Neuronal stem cell (in vitro differentiated cells): ENCODE data around the gene SMCO2.

Experiments used
- DNase-seq: peaks from one replicate; pipeline ENCODE4 v3.0.0-alpha.2; 2013; ENCODE audit warnings: low spot score
- H2AFZ ChIP-seq: one replicate; pipeline ENCODE4 v1.6.1; 2013; ENCODE audit warnings: mild to moderate bottlenecking, low read length, inconsistent platforms
- H2AK5ac ChIP-seq: 2 replicates; pipeline ENCODE4 v1.6.1; 2013; ENCODE audit warnings: low read depth, mild to moderate bottlenecking, inconsistent platforms, low read length, moderate library complexity, mixed read lengths
- H2BK120ac ChIP-seq: 2 replicates; pipeline ENCODE4 v1.6.1; 2013; ENCODE audit warnings: low read depth, mild to moderate bottlenecking, inconsistent platforms, low read length, moderate library complexity, mixed read lengths
- H2BK12ac ChIP-seq: one replicate; pipeline ENCODE4 v1.6.1; 2013; ENCODE audit warnings: low read length, inconsistent platforms
- H2BK15ac ChIP-seq: 2 replicates; pipeline ENCODE4 v1.6.1; 2013; ENCODE audit warnings: mild to moderate bottlenecking, low read length, inconsistent platforms, mixed read lengths
- H2BK5ac ChIP-seq: one replicate; pipeline ENCODE4 v1.6.1; 2013; ENCODE audit warnings: inconsistent platforms, mild to moderate bottlenecking, low read length, moderate library complexity
- H3K14ac ChIP-seq: one replicate; pipeline ENCODE4 v1.6.1; 2013; ENCODE audit warnings: low read length, inconsistent platforms
- H3K18ac ChIP-seq: 2 replicates; pipeline ENCODE4 v1.6.1; 2013; ENCODE audit warnings: low read length, inconsistent platforms
- H3K23ac ChIP-seq: 2 replicates; pipeline ENCODE4 v1.6.1; 2013; ENCODE audit warnings: low read depth, mild to moderate bottlenecking, mixed read lengths, low read length, inconsistent platforms; ENCODE audit not compliant: poor library complexity
- H3K27ac ChIP-seq: replicated peaks from 3 replicates; pipeline ENCODE4 v1.5.1; 2013; ENCODE audit warnings: low read length, inconsistent platforms
- H3K27me3 ChIP-seq, 3 experiments: 2 replicates each; pipeline ENCODE4 v1.6.1; 2013; ENCODE audit warnings: low read length in 3 of 3, mild to moderate bottlenecking in 2 of 3, inconsistent platforms in 1 of 3, low read depth in 1 of 3, mixed read lengths in 1 of 3, moderate library complexity in 1 of 3; ENCODE audit not compliant: control insufficient read depth in 3 of 3, insufficient read depth in 3 of 3
- H3K36me3 ChIP-seq, 2 donors: replicated peaks in 1 of 2; 2 replicates each; pipeline ENCODE4 v1.6.1; 2013; ENCODE audit warnings: low read length in 2 of 2; ENCODE audit not compliant: control insufficient read depth in 2 of 2, insufficient read depth in 2 of 2
- H3K4ac ChIP-seq: 2 replicates; pipeline ENCODE4 v1.6.1; 2013; ENCODE audit warnings: inconsistent platforms, mild to moderate bottlenecking, low read length, moderate library complexity
- H3K4me1 ChIP-seq, 2 donors: 1 replicate in 1 of 2; 2 replicates in 1 of 2; pipeline ENCODE4 v1.6.1; 2013; ENCODE audit warnings: low read length in 2 of 2, low read depth in 1 of 2; ENCODE audit not compliant: control insufficient read depth in 2 of 2, insufficient read depth in 1 of 2
- H3K4me2 ChIP-seq: one replicate; pipeline ENCODE4 v1.6.1; 2013; ENCODE audit warnings: mild to moderate bottlenecking, low read length, inconsistent platforms; ENCODE audit not compliant: insufficient read depth, poor library complexity, severe bottlenecking
- H3K4me3 ChIP-seq, 2 donors: 2 replicates each; pipeline ENCODE4 v1.5.1; 2013; ENCODE audit warnings: low read length in 2 of 2, mild to moderate bottlenecking in 2 of 2, inconsistent platforms in 1 of 2, moderate library complexity in 1 of 2
- H3K79me1 ChIP-seq: one replicate; pipeline ENCODE4 v1.6.1; 2013; ENCODE audit warnings: low read depth, mild to moderate bottlenecking, inconsistent platforms, low read length, moderate library complexity
- H3K9ac ChIP-seq: one replicate; pipeline ENCODE4 v1.6.1; 2013; ENCODE audit warnings: mild to moderate bottlenecking, low read depth, low read length, inconsistent platforms; ENCODE audit not compliant: poor library complexity
- H3K9me3 ChIP-seq, 2 donors: replicated peaks in 1 of 2; 2 replicates each; pipeline versions ENCODE3 to v1.6.1; 2013; ENCODE audit warnings: low read length in 2 of 2, mild to moderate bottlenecking in 2 of 2, inconsistent platforms in 1 of 2, low read depth in 1 of 2, mixed read lengths in 1 of 2, moderate library complexity in 1 of 2; ENCODE audit not compliant: control insufficient read depth in 2 of 2, insufficient read depth in 1 of 2
- H4K8ac ChIP-seq: one replicate; pipeline ENCODE4 v1.6.1; 2013; ENCODE audit warnings: low read depth, mild to moderate bottlenecking, inconsistent platforms, low read length, moderate library complexity
- H4K91ac ChIP-seq: one replicate; pipeline ENCODE4 v1.6.1; 2013; ENCODE audit warnings: low read length, low read depth, mild to moderate bottlenecking, inconsistent platforms; ENCODE audit not compliant: poor library complexity
- WGBS, 2 donors: extraction: QIAGEN DNeasy Blood & Tissue Kit; methylation state at CpG; one replicate each; pipeline ENCODE4 v1.1.7; 2013; ENCODE audit warnings: missing lambda C conversion rate in 2 of 2, mixed read lengths in 1 of 2; ENCODE audit not compliant: insufficient read length in 2 of 2, insufficient replicate concordance in 1 of 2; ENCODE audit errors: extremely low coverage in 2 of 2; 5-methylcytosine and 5-hydroxymethylcytosine counted together

SMCO2 gene

DNA sequence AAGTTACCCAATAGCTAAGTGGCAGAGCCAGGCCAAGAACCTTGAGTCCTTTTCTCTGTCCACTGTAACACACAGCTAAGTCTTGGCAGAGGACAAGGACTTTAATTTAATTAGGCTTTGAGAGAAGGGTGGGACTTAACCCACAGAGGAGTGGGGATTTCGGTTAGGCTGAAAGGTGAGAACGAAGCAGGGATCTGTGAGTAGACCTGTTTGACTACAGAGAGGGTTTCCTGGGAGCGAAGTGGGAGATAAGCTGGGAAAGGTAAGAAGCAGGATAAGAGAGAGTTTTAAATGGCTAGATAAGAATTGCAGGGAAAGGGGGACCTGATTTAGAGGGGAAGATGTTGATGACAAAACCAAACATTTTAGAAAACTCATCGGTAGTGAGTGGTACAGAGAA lies 75.4 kb downstream of the SMCO2 start:
- no peaks in the 10 kb centered on the region for H3K79me1 ChIP-seq
- H2BK5ac ChIP-seq = no peak overlapping the region
- H3K9me3 ChIP-seq = no peaks in the 10 kb centered on the region
- H2BK15ac ChIP-seq = no peak overlapping the region
- no peak overlapping the region for H2BK120ac ChIP-seq
- H3K4me3 ChIP-seq = no peak overlapping the region
- peaks cover 5 to 12% of the 10 kb centered on the region in 2 donors for H3K4me1 ChIP-seq
- H3K9ac ChIP-seq = no peak overlapping the region
- no peak overlapping the region for H2AFZ ChIP-seq
- no peak for DNase-seq
- H2BK12ac ChIP-seq = no peak overlapping the region
- no peak overlapping the region for H3K23ac ChIP-seq
- no CpG with 5 or more reads among the region's 4 CpGs for WGBS, 2 donors
- no peak overlapping the region for H3K14ac ChIP-seq
- H3K4me2 ChIP-seq = no peak overlapping the region
- H3K18ac ChIP-seq = no peak overlapping the region
- H3K4ac ChIP-seq = no peak overlapping the region
- no peaks in the 10 kb centered on the region for H3K27me3 ChIP-seq
- no peak overlapping the region for H3K27ac ChIP-seq
- no peak overlapping the region for H2AK5ac ChIP-seq
- no peak overlapping the region for H4K91ac ChIP-seq
- H4K8ac ChIP-seq = no peak overlapping the region
- H3K36me3 ChIP-seq = no peaks in the 10 kb centered on the region

DNA sequence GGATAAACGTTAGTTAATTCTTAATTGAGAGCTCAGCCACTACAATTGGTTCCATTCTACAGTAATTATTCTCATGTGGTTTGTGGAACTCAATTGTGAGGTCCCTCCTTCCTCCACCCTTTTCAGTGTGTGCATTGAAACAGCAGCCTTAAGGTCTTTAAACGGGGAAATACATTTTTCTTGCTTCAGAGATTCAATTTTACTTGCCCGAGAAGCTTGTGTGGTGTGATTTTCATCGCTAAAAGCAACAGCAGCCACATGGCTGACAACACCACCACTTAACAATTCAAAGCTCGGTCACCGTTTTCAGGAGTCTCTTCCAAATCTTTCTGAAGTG lies 76.7 kb downstream of the SMCO2 start:
- Histone ChIP-seq H2BK120ac (no peak overlapping the region), H3K4me2 (peak overlapping the region; percentile 75), H2BK5ac (no peak overlapping the region), H3K18ac (peak overlapping the region; percentile 82), H3K36me3 (no peaks in the 10 kb centered on the region), H3K4me3 (peak overlapping the region; percentile 81 to 87), H3K4ac (no peak overlapping the region), H3K4me1 (peaks cover 5 to 12% of the 10 kb centered on the region in 2 donors), H3K27me3 (no peaks in the 10 kb centered on the region), H2BK12ac (no peak overlapping the region), H2AFZ (peak overlapping the region; percentile 98), H3K9ac (no peak overlapping the region), H2BK15ac (no peak overlapping the region), H4K8ac (no peak overlapping the region), H3K14ac (no peak overlapping the region), H3K23ac (no peak overlapping the region), H3K9me3 (no peaks in the 10 kb centered on the region), H3K27ac (peak overlapping the region; percentile 88), H3K79me1 (no peaks in the 10 kb centered on the region), H2AK5ac (no peak overlapping the region), H4K91ac (no peak overlapping the region)
- no CpG with 5 or more reads among the region's 6 CpGs for WGBS, 2 donors
- no peak for DNase-seq

DNA sequence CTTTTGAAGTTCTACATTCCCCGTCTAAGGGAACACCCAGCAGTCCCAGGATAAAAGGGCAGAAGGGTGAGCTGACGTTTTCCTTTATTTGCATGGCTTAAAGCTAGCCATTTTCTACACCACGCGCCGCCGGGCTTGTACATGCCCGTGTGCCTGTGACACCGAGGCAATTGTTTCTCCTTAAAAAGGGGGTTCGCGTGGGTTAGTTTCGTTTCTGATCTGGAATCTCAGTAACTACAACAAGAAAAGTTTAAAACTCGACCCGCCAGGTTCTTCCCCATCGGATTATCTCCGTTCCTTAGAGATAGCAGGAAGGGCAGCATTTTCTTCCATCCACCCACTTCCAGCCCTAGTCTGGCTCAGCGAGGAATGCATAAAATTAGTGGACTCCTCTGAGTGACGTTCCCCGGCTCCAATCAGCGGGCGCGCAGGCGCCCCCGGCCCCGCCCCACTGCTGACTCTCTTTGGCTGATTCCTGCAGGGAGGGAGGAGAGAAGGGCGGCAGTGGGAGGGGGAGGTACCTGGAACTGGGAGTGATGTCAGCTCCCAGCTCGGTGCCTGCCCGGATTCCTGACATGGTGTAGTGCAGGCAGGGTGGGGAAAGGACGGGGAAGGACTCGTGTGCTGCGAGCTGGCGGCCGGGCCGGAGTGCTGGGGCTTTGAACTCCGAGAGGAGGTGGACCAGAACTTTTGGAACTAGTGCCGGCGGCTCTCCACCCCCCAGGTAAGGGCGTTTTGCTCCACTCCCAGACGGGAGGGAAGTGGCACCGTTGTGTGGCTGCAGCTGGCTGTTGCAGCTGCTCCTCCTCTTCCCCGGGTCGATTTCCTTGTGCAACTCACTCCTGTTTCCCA lies 77.3 kb downstream of the SMCO2 start, which contains the start of gene PPFIBP1:
Gene PPFIBP1 (plus strand): TSS at position 565 of the 852 bp plus-strand sequence. CDS start 109,191 bp downstream, outside the sequence.
- H2BK5ac ChIP-seq = peak within 1 kb of the TSS; percentile 83
- no peak within 1 kb of the TSS for H2AK5ac ChIP-seq
- DNase-seq = peak; percentile 99
- H3K36me3 ChIP-seq = no peaks in the 10 kb centered on the region
- peak within 1 kb of the TSS; percentile 88 for H3K27ac ChIP-seq
- H3K27me3 ChIP-seq = no peaks in the 10 kb centered on the region
- no peak within 1 kb of the TSS for H4K91ac ChIP-seq
- H2BK12ac ChIP-seq = no peak within 1 kb of the TSS
- H3K23ac ChIP-seq = peak within 1 kb of the TSS; percentile 86
- no peaks in the 10 kb centered on the region for H3K79me1 ChIP-seq
- no CpG with 5 or more reads among the region's 41 CpGs for WGBS, 2 donors
- no peak within 1 kb of the TSS for H3K14ac ChIP-seq
- H3K4me1 ChIP-seq = peaks cover 5 to 12% of the 10 kb centered on the region in 2 donors
- H4K8ac ChIP-seq = no peak within 1 kb of the TSS
- H3K9me3 ChIP-seq = no peaks in the 10 kb centered on the region
- no peak within 1 kb of the TSS for H2BK120ac ChIP-seq
- peak within 1 kb of the TSS; percentile 87 to 96 for H3K4me3 ChIP-seq
- H3K18ac ChIP-seq = peak within 1 kb of the TSS; percentile 94
- peak within 1 kb of the TSS; percentile 98 for H2AFZ ChIP-seq
- H3K9ac ChIP-seq = peak within 1 kb of the TSS; percentile 83
- H2BK15ac ChIP-seq = peak within 1 kb of the TSS; percentile 88
- no peak within 1 kb of the TSS for H3K4ac ChIP-seq
- H3K4me2 ChIP-seq = peak within 1 kb of the TSS; percentile 75

DNA sequence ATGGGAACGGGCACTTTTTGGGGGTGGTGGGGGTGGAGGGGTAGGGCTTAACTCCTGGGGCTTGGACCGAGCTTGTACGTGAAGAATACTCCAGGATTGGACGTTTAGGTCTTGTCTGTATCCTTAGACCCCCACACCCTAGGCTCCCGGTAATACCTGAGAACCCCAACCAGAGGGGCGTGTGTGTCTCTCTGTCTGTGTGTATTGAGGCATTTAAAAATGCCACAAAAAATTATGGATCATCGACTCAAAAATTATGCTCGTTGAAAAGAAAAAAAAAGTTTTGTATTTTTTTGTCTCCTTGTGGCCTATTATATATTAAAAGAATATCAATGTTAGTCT lies 77.9 kb downstream of the SMCO2 start:
- peak overlapping the region; percentile 44 for H3K4me2 ChIP-seq
- H2BK15ac ChIP-seq = no peak overlapping the region
- H2BK12ac ChIP-seq = no peak overlapping the region
- H2BK120ac ChIP-seq = no peak overlapping the region
- H3K79me1 ChIP-seq = no peaks in the 10 kb centered on the region
- no peaks in the 10 kb centered on the region for H3K9me3 ChIP-seq
- no peak overlapping the region for H3K4ac ChIP-seq
- H3K23ac ChIP-seq = no peak overlapping the region
- no peaks in the 10 kb centered on the region for H3K36me3 ChIP-seq
- H2AFZ ChIP-seq = peak overlapping the region; percentile 98
- peak overlapping the region; percentile 87 to 96 for H3K4me3 ChIP-seq
- no peaks in the 10 kb centered on the region for H3K27me3 ChIP-seq
- peak overlapping the region; percentile 83 for H3K9ac ChIP-seq
- no peak overlapping the region for H4K91ac ChIP-seq
- no CpG with 5 or more reads among the region's 8 CpGs for WGBS, 2 donors
- H4K8ac ChIP-seq = no peak overlapping the region
- peaks cover 5 to 12% of the 10 kb centered on the region in 2 donors for H3K4me1 ChIP-seq
- no peak overlapping the region for H3K14ac ChIP-seq
- no peak for DNase-seq
- H3K27ac ChIP-seq = peak overlapping the region; percentile 84
- peak overlapping the region; percentile 83 for H2BK5ac ChIP-seq
- no peak overlapping the region for H2AK5ac ChIP-seq
- H3K18ac ChIP-seq = no peak overlapping the region
